ENCODE measurements around the gene RPL23.

RPL23 gene

DNA sequence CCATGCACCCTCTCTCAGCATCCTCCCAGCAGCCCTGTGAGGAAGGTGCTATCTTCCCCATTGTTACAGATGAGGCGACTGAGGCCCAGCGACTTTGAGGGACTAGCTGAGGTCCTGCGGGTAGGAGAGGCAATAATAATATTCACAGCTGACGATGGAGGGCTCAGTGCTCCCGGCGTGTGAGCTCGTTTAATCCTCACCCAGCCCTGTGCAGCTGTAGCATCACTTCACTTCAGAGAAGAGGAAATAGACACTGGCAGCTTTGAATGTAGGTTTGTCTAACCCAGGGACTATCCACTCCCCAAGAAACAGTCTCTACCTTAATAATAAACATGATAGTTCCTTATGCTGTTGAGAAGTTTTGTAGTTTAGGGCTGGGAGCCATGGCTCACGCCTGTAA, 37.9 kb upstream of the RPL23 start:
- TF ChIP-seq, protein P1, sequence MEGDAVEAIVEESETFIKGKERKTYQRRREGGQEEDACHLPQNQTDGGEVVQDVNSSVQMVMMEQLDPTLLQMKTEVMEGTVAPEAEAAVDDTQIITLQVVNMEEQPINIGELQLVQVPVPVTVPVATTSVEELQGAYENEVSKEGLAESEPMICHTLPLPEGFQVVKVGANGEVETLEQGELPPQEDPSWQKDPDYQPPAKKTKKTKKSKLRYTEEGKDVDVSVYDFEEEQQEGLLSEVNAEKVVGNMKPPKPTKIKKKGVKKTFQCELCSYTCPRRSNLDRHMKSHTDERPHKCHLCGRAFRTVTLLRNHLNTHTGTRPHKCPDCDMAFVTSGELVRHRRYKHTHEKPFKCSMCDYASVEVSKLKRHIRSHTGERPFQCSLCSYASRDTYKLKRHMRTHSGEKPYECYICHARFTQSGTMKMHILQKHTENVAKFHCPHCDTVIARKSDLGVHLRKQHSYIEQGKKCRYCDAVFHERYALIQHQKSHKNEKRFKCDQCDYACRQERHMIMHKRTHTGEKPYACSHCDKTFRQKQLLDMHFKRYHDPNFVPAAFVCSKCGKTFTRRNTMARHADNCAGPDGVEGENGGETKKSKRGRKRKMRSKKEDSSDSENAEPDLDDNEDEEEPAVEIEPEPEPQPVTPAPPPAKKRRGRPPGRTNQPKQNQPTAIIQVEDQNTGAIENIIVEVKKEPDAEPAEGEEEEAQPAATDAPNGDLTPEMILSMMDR (IDR thresholded peaks at IDR 0.05; ENCODE audit: low read depth, low read length), result no peak
- DNase-seq (ENCODE audit: low read depth in 2 of 2), result no peak
- H3K4me3 ChIP-seq (replicated peaks in 1 of 2; ENCODE audit: low read depth in 2 of 2, low read length in 2 of 2), result no peak overlapping the region

DNA sequence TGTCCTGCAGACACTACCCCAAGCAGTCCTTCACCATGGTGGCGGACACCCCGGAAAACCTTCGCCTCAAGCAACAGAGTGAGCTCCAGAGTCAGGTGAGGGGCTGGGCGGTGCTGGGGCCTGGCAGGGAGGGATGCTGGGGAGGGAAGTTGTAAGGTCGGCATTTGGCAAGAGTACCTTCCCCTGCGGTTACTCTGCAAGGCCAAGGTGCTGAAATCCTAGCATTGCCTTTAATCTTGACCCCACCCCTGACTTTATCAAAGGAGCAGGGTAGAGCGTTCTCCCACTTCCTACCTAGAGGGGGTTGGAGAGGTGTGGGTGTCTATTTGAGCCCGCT, 36.9 kb upstream of the RPL23 start:
- TF ChIP-seq, protein P1 (IDR thresholded peaks at IDR 0.05; ENCODE audit: low read depth, low read length), result no peak
- DNase-seq (ENCODE audit: low read depth in 2 of 2), result no peak
- H3K4me3 ChIP-seq (replicated peaks in 1 of 2; ENCODE audit: low read depth in 2 of 2, low read length in 2 of 2), result no peak overlapping the region

DNA sequence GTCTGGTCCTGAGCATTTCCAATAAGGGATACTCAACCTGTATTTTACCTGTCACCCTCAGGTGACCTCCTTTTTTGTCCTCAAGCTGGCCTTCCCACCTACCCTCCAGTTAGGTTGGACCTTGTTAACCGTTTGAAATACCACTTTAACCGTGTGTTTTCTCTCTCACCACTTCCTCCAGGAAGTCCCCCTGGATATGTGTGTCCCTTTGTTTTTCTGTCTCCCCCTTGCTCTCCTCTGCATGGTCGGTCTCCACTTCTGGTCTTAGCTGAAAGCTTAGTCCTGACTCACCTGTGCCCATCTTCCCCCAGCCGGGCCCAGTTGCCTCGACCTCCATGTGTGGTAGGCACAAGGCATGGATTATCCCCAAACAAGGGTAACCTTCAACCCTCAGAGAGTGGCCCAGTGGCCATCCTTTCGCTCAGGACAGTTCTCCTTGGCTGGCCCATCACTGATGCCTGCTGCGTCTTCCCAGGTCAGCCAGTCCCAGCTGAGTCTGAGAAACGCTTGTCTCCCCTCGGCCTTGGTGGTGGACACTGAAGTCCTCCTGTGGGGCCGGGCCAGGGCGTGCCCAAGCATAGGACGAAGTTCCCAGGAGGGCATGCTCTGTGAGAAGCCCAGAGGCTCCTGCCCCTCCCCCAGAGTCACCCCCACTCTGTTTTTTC, 36.4 kb upstream of the RPL23 start:
- no peak for DNase-seq (ENCODE audit: low read depth in 2 of 2)
- TF ChIP-seq, protein P1 (IDR thresholded peaks at IDR 0.05; ENCODE audit: low read depth, low read length), result no peak
- H3K4me3 ChIP-seq (replicated peaks in 1 of 2; ENCODE audit: low read depth in 2 of 2, low read length in 2 of 2), result no peak overlapping the region

DNA sequence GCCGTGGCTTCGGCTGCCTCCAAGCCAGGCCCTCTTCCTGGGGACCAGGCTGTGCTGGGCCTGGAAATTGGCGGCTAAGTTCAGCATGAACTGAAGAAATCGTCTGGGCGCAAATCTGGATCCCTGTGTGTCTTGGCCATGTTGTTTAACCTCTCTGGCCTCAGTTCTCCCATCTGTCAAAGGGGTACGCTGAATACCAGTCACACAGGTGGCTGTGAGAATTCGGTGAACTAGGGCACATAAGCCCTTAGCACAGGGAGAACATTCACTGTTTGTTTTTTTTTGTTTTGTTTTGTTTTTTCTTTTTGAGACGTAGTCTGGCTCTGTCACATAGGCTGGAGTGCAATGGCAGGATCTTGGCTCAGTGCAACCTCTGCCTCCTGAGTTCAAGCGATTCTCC, 35.3 kb upstream of the RPL23 start:
- TF ChIP-seq, protein P1 (IDR thresholded peaks at IDR 0.05; ENCODE audit: low read depth, low read length), result no peak
- no peak overlapping the region for H3K4me3 ChIP-seq (replicated peaks in 1 of 2; ENCODE audit: low read depth in 2 of 2, low read length in 2 of 2)
- no peak for DNase-seq (ENCODE audit: low read depth in 2 of 2)

DNA sequence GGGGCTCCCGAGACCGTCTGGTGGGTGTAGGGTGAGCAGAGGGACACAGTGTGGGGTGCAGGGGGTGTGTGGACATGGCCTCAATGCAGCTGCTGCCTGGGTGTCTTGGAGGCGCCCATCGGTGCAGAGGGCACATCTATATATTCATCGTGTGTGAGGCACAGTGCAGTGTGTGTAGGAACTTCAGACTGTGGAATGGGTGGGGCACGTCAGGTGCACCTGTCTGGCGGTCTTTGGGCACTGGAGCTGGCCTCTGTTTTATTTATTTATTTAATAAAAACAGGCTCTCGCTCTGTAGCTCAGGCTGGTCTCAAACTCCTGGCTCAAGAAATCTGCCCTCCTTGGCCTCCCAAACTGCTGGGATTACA, 33.1 kb upstream of the RPL23 start:
- H3K4me3 ChIP-seq (replicated peaks in 1 of 2; ENCODE audit: low read depth in 2 of 2, low read length in 2 of 2), result no peak overlapping the region
- DNase-seq (ENCODE audit: low read depth in 2 of 2), result no peak
- TF ChIP-seq, protein P1 (IDR thresholded peaks at IDR 0.05; ENCODE audit: low read depth, low read length), result no peak

DNA sequence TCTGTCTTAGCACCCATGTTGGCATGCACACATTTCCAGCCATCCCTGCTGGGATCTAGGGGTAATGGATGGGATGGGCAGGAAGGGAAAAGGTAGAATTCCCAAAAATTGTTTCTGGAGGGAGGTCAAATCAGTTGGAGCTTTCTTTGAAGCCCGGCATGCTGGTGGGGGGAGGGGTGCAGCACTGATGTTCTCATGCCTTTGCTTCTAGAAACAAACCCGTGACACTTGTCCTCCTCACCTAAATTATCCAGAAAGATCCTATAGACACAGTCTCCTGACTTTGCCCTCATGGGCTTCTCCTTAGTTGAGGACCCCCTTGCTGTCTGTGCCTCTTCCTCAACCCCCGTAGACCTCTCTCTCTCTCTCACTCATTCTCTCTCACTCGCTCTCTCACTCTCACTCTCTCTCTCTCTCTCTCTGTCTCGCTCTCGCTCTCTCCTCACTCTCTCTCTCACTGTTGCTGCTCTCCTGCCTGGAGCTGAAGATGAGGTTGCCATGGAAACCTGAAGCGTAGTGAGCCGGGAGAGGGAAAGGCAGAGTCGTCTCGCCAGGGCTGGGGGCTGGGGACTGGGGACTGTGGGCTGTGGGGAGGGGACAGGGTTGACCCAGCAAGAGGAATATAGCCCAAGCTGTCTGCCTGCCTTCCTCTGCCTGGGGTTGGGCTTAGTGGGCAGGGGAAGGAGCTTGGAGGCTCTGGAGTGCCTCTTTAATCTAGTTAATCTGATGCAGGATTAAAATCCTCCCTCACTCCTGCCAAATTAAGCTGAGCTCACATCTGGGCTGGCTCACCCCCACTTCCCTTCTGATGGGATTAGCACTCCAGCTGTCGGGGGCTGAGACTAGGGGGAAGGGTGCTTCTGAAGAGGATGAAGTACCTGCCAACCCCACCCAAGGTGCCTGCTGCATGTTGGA, 32.5 kb upstream of the RPL23 start:
- no peak overlapping the region for H3K4me3 ChIP-seq (replicated peaks in 1 of 2; ENCODE audit: low read depth in 2 of 2, low read length in 2 of 2)
- TF ChIP-seq, protein P1 (IDR thresholded peaks at IDR 0.05; ENCODE audit: low read depth, low read length), result no peak
- DNase-seq (ENCODE audit: low read depth in 2 of 2), result peak in 1 of 2 donors; percentile 35
